ENCODE results near the gene LLPH.

Gene LLPH

GRCh38 chr12:66087365-66087943 is 43.1 kb downstream of the LLPH start:
- peak; percentile 20 to 36 for DNase-seq

GRCh38 chr12:66085998-66086397 is 44.6 kb downstream of the LLPH start:
- DNase-seq, result no peak

GRCh38 chr12:66085213-66085612 is 45.3 kb downstream of the LLPH start:
- no peak for DNase-seq

- no peak for DNase-seq
These were observed 46.8 kb downstream of the LLPH start for GRCh38 chr12:66083766-66084165.

- DNase-seq, result no peak
These were observed 47.8 kb downstream of the LLPH start for GRCh38 chr12:66082744-66083143.

GRCh38 chr12:66080791-66081190 is 49.8 kb downstream of the LLPH start:
- no peak for DNase-seq

- DNase-seq, result no peak
These were observed 53.0 kb downstream of the LLPH start for GRCh38 chr12:66077542-66077941.

- no peak for DNase-seq
These were observed 56.0 kb downstream of the LLPH start for GRCh38 chr12:66074561-66074960.

GRCh38 chr12:66072566-66072965 is 58.0 kb downstream of the LLPH start:
- no peak for DNase-seq

- no peak for DNase-seq
These were observed 58.4 kb downstream of the LLPH start for GRCh38 chr12:66072135-66072534.

- DNase-seq, result no peak
These were observed 59.0 kb downstream of the LLPH start for GRCh38 chr12:66071549-66071948.

- DNase-seq, result no peak
These were observed 60.0 kb downstream of the LLPH start for GRCh38 chr12:66070378-66071120.

- no peak for DNase-seq
These were observed 63.5 kb downstream of the LLPH start for GRCh38 chr12:66066929-66067523.
